Common myeloid progenitor, CD34-positive (primary cell): ENCODE results near the gene TTLL12.

Experiments
- CTCF ChIA-PET: fragments of 350-600 bp; sonication (Branson Sonifier 250); formaldehyde crosslinking; loops from one replicate; lab custom pipeline; 2021; ENCODE audit warnings: antibody characterized with exemption; lab: Charles Lee
- POLR2A ChIA-PET: fragments of 350-600 bp; sonication (Branson Sonifier 250); formaldehyde crosslinking; loops from one replicate; lab custom pipeline; 2021; ENCODE audit warnings: antibody characterized with exemption; lab: Charles Lee
- DNase-seq, 3 donors: peaks; one replicate each; pipeline versions ENCODE4 v3.0.0 to v3.0.0-alpha.2; 2013
- H3K27ac ChIP-seq, 2 experiments: 1 replicate in 1 of 2; 2 replicates in 1 of 2; pipeline ENCODE4 v1.7.0; 2013; ENCODE audit warnings: inconsistent platforms in 2 of 2, low read length in 2 of 2, mild to moderate bottlenecking in 2 of 2, low read depth in 1 of 2, moderate library complexity in 1 of 2; ENCODE audit not compliant: severe bottlenecking in 2 of 2, insufficient read depth in 1 of 2, poor library complexity in 1 of 2
- H3K27me3 ChIP-seq, 5 experiments: replicated peaks in 2 of 5; 1 replicate in 3 of 5; 2 replicates in 2 of 5; pipeline versions ENCODE4 v1.6.1 to v1.7.0; 2013; ENCODE audit warnings: low read length in 4 of 5, mild to moderate bottlenecking in 2 of 5, moderate library complexity in 2 of 5, inconsistent platforms in 1 of 5; ENCODE audit not compliant: insufficient read depth in 5 of 5, control insufficient read depth in 4 of 5
- H3K36me3 ChIP-seq, 4 experiments: 1 replicate in 2 of 4; 2 replicates in 2 of 4; pipeline versions ENCODE4 v1.6.1 to v1.7.0; 2013; ENCODE audit warnings: low read length in 3 of 4, control low read depth in 1 of 4, mild to moderate bottlenecking in 1 of 4; ENCODE audit not compliant: control insufficient read depth in 4 of 4, insufficient read depth in 4 of 4
- H3K4me1 ChIP-seq, 4 experiments: 1 replicate in 3 of 4; 2 replicates in 1 of 4; pipeline versions ENCODE4 v1.6.1 to v1.7.1; 2013; ENCODE audit warnings: low read length in 3 of 4, mild to moderate bottlenecking in 3 of 4, control low read depth in 1 of 4, inconsistent platforms in 1 of 4, moderate library complexity in 1 of 4; ENCODE audit not compliant: control insufficient read depth in 4 of 4, insufficient read depth in 4 of 4; ENCODE audit errors: control extremely low read depth in 1 of 4
- H3K4me3 ChIP-seq, 7 experiments: 1 replicate in 4 of 7; 2 replicates in 3 of 7; pipeline versions ENCODE4 v1.5.1 to v1.7.0; 2013; ENCODE audit warnings: mild to moderate bottlenecking in 7 of 7, low read length in 6 of 7, moderate library complexity in 6 of 7, inconsistent platforms in 2 of 7, low read depth in 2 of 7, control low read depth in 1 of 7; ENCODE audit not compliant: insufficient read depth in 4 of 7, control insufficient read depth in 1 of 7; ENCODE audit errors: extremely low read depth in 1 of 7
- H3K9me3 ChIP-seq, 5 experiments: 1 replicate in 4 of 5; 2 replicates in 1 of 5; pipeline versions ENCODE4 v1.6.1 to v1.7.1; 2013; ENCODE audit warnings: low read length in 4 of 5, mild to moderate bottlenecking in 2 of 5, inconsistent platforms in 1 of 5, low read depth in 1 of 5, moderate library complexity in 1 of 5; ENCODE audit not compliant: control insufficient read depth in 4 of 5, insufficient read depth in 2 of 5; ENCODE audit errors: control extremely low read depth in 1 of 5
- WGBS: methylation state at CpG from one replicate; pipeline ENCODE4 v1.1.5; 2013; ENCODE audit not compliant: insufficient coverage; 5-methylcytosine and 5-hydroxymethylcytosine counted together

Gene TTLL12

GRCh38 chr22:43162412-43163150 lies 24.4 kb downstream of the TTLL12 start:
- Histone ChIP-seq H3K4me3 (no peak overlapping the region), H3K4me1 (peaks cover 0 to 27% (median 21%) of the 10 kb centered on the region in 4 experiments), H3K27ac (no peak overlapping the region), H3K27me3 (no peaks in the 10 kb centered on the region), H3K9me3 (no peaks in the 10 kb centered on the region), H3K36me3 (peaks cover 0 to 40% (median 24%) of the 10 kb centered on the region in 4 experiments)
- ChIA-PET CTCF (interaction anchor here (1.1 to 2.4 kb wide), 5 partner anchors 10 to 68 kb away, joined by 3 to 6 read pairs (median 4); no protein-coding TSS in a partner anchor), POLR2A (interaction anchor here (0.6 kb wide), 1 partner anchor 20 kb away, joined by 5 read pairs; no protein-coding TSS in a partner anchor)
- 94% methylated on average over 24 of the region's 24 CpGs for WGBS
- DNase-seq, result no peak

DNA sequence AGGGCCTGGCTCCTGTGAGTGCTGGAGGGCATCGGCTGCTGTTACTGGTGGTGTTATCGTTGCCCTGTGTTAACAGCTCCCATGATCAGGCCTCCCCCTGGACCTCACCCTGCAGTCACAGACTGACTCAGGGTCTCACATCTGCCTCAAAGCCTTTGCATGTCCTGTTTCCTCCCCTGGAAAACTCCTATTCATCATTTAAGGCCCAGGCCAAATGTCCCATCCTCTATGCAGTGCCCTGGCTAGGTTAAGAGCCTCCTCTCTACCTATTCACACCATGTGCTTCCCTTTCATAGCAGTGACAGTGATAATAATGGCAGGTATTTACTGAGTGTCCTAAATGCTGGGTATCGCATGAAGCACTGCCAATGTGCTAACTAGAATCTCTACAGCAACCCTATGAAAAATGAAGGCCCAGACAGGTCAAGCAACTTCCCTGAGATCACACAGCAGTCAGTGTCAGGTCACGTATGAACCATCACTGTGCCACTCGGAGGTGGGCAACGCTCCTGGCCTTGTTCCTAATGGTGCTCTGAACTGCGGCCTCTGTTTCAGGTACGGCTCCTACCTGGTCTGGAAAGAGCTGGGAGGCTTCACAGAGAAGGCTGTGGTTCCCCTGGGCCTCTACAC lies 26.3 kb downstream of the TTLL12 start:
- POLR2A ChIA-PET, result no interaction called here
- CTCF ChIA-PET, result interaction anchor here (2.4 kb wide), 1 partner anchor 70 kb away, joined by 5 read pairs; no protein-coding TSS in a partner anchor
- H3K36me3 ChIP-seq, result peaks cover 0 to 32% (median 22%) of the 10 kb centered on the region in 4 experiments
- no peaks in the 10 kb centered on the region for H3K9me3 ChIP-seq
- DNase-seq, result no peak
- no peak overlapping the region for H3K4me3 ChIP-seq
- no peak overlapping the region for H3K27ac ChIP-seq
- peaks cover 0 to 33% (median 24%) of the 10 kb centered on the region in 4 experiments for H3K4me1 ChIP-seq
- over 99% methylated on average over 6 of the region's 8 CpGs for WGBS
- no peaks in the 10 kb centered on the region for H3K27me3 ChIP-seq

GRCh38 chr22:43159484-43160178 lies 27.3 kb downstream of the TTLL12 start:
- peaks cover 0 to 38% (median 27%) of the 10 kb centered on the region in 4 experiments for H3K4me1 ChIP-seq
- H3K9me3 ChIP-seq, result no peaks in the 10 kb centered on the region
- no peaks in the 10 kb centered on the region for H3K27me3 ChIP-seq
- ChIA-PET POLR2A (no interaction called here), CTCF (interaction anchor here (0.8 to 2.4 kb wide), 2 partner anchors 25 to 71 kb away, joined by 4 to 5 read pairs; no protein-coding TSS in a partner anchor)
- H3K4me3 ChIP-seq, result no peak overlapping the region
- no peak for DNase-seq
- H3K27ac ChIP-seq, result no peak overlapping the region
- WGBS, result 97% methylated on average over 12 of the region's 18 CpGs
- peaks cover 0 to 34% (median 22%) of the 10 kb centered on the region in 4 experiments for H3K36me3 ChIP-seq

DNA sequence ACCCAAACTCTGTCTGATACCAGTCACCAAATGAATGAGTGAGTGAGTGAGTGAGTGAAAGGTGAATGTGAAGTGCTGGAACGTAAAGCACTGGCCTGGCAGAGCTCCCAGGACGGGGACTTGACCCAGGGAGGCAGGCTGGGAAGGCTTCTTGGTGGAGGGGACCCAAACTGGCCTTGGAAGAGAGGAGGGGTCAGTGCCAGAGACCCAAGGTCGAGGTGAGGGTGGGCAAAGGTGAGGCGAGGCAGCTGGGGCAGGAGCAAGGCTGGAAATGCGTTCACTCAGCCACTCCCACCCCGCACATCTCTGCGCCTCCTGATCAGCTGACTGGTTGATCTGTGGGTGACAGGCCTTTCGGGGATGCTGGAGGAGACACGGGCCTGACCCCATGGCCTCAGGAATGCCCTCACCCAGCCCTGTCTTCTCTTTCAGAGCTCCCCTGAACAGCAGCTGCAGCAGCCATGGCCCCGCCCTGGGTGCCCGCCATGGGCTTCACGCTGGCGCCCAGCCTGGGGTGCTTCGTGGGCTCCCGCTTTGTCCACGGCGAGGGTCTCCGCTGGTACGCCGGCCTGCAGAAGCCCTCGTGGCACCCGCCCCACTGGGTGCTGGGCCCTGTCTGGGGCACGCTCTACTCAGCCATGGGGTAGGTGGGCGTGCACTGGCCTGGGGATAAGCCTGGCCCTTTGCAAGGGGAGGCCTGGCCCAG lies 28.0 kb downstream of the TTLL12 start:
- peaks cover 0 to 35% (median 20%) of the 10 kb centered on the region in 4 experiments for H3K4me1 ChIP-seq
- ChIA-PET POLR2A (no interaction called here), CTCF (interaction anchor here (0.8 to 1.4 kb wide), 2 partner anchors 24 to 69 kb away, joined by 3 to 4 read pairs; no protein-coding TSS in a partner anchor)
- no peak for DNase-seq
- H3K27me3 ChIP-seq, result no peaks in the 10 kb centered on the region
- peaks cover 0 to 35% (median 22%) of the 10 kb centered on the region in 4 experiments for H3K36me3 ChIP-seq
- H3K9me3 ChIP-seq, result no peaks in the 10 kb centered on the region
- no peak overlapping the region for H3K4me3 ChIP-seq
- H3K27ac ChIP-seq, result no peak overlapping the region
- WGBS, result 96% methylated on average over 18 of the region's 24 CpGs

- no peak for DNase-seq
- WGBS, result 93% methylated on average over 8 of the region's 9 CpGs
- no peak overlapping the region for H3K4me3 ChIP-seq
- ChIA-PET POLR2A (no interaction called here), CTCF (interaction anchor here (1.4 kb wide), 1 partner anchor 70 kb away, joined by 3 read pairs; no protein-coding TSS in a partner anchor)
- H3K27me3 ChIP-seq, result no peaks in the 10 kb centered on the region
- H3K4me1 ChIP-seq, result peaks cover 0 to 33% (median 14%) of the 10 kb centered on the region in 4 experiments
- H3K27ac ChIP-seq, result no peak overlapping the region
- H3K36me3 ChIP-seq, result peaks cover 0 to 35% (median 21%) of the 10 kb centered on the region in 4 experiments
- H3K9me3 ChIP-seq, result no peaks in the 10 kb centered on the region
Measured at GRCh38 chr22:43157874-43158546, 28.9 kb downstream of the TTLL12 start.

GRCh38 chr22:43156413-43156812 lies 30.5 kb downstream of the TTLL12 start:
- no peak for DNase-seq
- WGBS, result 97% methylated on average over 11 of the region's 12 CpGs
- Histone ChIP-seq H3K27me3 (no peaks in the 10 kb centered on the region), H3K4me3 (no peak overlapping the region), H3K27ac (no peak overlapping the region), H3K36me3 (peaks cover 0 to 26% (median 14%) of the 10 kb centered on the region in 4 experiments), H3K9me3 (no peaks in the 10 kb centered on the region), H3K4me1 (peaks cover 0 to 45% (median 28%) of the 10 kb centered on the region in 4 experiments)
- POLR2A ChIA-PET, result no interaction called here
- CTCF ChIA-PET, result no interaction called here
